ENCODE results near the gene RAPGEFL1.

- TF ChIP-seq CTCF (IDR thresholded peaks at IDR 0.05) (no peak), POLR2AphosphoS5 (IDR thresholded peaks at IDR 0.05) (no peak)
Observed at GRCh38 chr17:40198576-40198975, 21.3 kb downstream of the RAPGEFL1 start.
